ENCODE results near the gene LRRC3C.

LRRC3C gene

DNA sequence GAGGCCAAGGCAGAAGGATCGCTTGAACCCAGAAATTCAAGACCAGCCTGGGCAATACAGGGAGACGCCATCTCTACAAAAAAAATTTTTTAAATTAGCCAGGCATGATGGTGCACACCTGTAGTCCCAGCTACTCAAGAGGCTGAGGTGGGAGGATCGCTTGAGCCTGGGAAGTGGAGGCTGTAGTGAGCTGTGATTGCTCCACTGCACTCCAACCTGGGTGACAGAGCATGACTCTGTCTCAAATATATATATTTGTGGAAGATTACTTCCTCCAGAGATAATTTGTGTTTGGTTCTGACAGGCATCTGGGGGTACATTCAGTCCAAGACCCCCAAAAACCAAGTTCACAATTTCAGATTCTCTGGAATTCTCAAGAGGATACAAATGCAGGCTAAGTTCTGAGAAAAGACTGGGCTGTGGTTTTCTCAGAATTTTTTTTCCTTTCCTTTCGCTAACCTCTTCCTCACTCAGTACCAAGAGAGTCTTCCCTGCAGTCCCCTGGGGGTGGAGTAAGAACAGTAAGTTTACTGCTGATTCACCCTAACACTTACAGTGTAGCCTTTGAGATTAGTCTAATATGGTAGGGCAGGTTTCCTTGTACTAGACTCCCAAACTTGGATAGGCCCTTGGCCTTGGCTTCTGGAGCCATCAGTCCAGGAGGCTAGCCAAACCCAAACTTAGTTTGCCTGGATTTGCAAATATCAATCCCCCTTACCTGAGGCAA, 24.2 kb upstream of the LRRC3C start:
- no peak for TF ChIP-seq CTCF (conservative IDR thresholded peaks at IDR 0.05; ENCODE audit: low read depth, low read length)
- peak; percentile 64 for DNase-seq (ENCODE audit: low read depth)
- H3K4me3 ChIP-seq (ENCODE audit: low read depth, low read length) = no peak overlapping the region

DNA sequence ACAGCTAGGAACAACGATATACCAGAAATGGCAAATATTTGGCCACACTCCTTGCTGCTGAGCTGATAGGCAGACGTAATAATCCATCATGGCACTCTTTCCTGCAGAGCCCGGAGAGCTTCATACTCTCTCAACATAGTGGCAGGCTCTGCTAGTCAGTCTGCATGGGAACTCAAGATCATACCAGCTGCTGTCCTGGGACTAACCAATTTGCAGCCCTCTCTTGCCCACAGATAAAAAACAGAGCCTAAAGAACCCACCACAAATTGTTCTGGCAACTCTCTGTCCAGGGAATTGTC, 22.6 kb upstream of the LRRC3C start:
- H3K4me3 ChIP-seq (ENCODE audit: low read depth, low read length) = no peak overlapping the region
- DNase-seq (ENCODE audit: low read depth) = no peak
- TF ChIP-seq CTCF (conservative IDR thresholded peaks at IDR 0.05; ENCODE audit: low read depth, low read length) = no peak

DNA sequence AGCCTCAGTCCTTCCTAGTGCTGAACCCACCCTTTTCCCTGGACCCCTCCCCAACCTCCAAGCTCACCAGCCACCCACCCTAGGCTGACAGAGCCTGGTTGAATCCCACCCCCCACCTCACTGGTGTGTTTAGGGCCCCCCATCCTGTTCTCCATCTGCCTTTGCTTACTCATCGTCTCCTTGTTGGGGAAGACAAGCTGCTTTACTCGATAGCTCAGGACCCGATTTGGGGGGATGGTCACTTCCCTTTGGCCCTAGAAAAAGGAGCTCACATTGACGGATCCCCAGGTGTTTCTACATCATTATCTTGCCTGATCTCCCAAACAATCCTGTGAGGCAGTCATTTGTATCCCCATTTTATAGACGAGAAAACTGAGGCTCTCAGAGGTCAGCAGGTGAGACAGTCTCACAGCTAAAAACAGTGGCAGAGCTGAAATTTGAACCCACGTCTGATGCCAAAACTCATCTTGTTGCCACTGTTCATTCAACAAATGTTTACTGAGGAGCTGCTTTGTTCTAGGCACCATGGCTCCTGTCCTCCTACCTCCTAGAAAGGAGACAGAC, 18.7 kb upstream of the LRRC3C start:
- H3K4me3 ChIP-seq (ENCODE audit: low read depth, low read length) = no peak overlapping the region
- no peak for TF ChIP-seq CTCF (conservative IDR thresholded peaks at IDR 0.05; ENCODE audit: low read depth, low read length)
- no peak for DNase-seq (ENCODE audit: low read depth)

GRCh38 chr17:39913989-39914388, 13.5 kb upstream of the LRRC3C start:
- H3K4me3 ChIP-seq (ENCODE audit: low read depth, low read length) = no peak overlapping the region
- TF ChIP-seq CTCF (conservative IDR thresholded peaks at IDR 0.05; ENCODE audit: low read depth, low read length) = no peak
- no peak for DNase-seq (ENCODE audit: low read depth)

- DNase-seq (ENCODE audit: low read depth) = no peak
- H3K4me3 ChIP-seq (ENCODE audit: low read depth, low read length) = no peak overlapping the region
- TF ChIP-seq CTCF (conservative IDR thresholded peaks at IDR 0.05; ENCODE audit: low read depth, low read length) = no peak
Measured at GRCh38 chr17:39915559-39915958, 12.0 kb upstream of the LRRC3C start.

GRCh38 chr17:39916918-39917317, 10.6 kb upstream of the LRRC3C start:
- no peak overlapping the region for H3K4me3 ChIP-seq (ENCODE audit: low read depth, low read length)
- peak; percentile 55 for TF ChIP-seq CTCF (conservative IDR thresholded peaks at IDR 0.05; ENCODE audit: low read depth, low read length)
- peak; percentile 48 for DNase-seq (ENCODE audit: low read depth)

GRCh38 chr17:39919087-39919683, 8.3 kb upstream of the LRRC3C start:
- H3K4me3 ChIP-seq (ENCODE audit: low read depth, low read length) = no peak overlapping the region
- no peak for DNase-seq (ENCODE audit: low read depth)
- no peak for TF ChIP-seq CTCF (conservative IDR thresholded peaks at IDR 0.05; ENCODE audit: low read depth, low read length)
